Retina (tissue), 1 donor: ENCODE measurements around the gene TH.
"Not testable (repeated sequence)": the region's sequence is repeated elsewhere in the genome, so short reads cannot be mapped to it uniquely, and the experiment has no call there.

ENCODE experiments used
- DNase-seq: peaks from one replicate; pipeline ENCODE4 v3.0.0-alpha.2; 2016

The TH gene

DNA sequence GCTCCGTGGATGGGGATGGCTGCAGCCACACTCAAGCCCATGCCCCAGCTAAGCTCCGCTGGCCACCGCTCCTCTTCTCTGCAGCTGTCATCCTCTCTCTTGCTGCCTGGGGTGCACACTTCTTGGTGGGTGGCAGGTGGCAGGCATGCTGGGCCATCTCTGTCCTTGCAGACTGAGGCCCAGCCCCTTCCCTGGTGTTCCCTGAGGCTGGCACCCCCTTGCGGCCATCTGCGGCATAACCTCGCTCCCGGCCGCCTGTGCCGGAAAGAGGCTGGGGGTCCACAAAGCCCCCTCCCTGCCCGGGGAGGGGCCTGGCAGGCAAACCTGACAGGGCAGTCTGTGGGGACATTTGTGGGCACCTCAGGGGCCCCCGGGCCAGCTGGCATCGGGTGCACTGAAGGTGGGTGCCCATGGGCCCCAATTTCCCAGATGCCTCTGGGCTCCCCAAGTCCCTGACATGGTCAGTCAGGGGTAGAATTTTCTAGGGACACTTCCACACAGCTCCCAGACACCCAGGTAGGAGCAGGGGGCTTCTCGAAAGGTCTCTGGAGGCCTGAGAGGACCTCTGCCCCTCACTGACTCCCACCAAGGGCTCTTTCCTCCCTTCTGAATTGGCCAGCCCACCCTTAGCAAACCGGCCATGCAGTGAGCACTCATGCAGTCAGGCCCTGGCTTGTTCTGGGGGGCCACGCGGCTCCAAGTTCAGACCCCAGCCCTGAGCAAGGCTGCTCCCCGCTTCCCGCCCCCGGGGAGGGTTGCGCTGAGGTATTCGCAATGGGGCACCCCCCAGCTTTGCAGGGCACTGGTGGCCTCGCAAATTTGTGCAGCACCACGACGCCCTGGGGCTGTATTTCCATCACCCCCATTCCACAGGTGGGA, 23.5 kb upstream of the TH start:
- peak; percentile 89 for DNase-seq

DNA sequence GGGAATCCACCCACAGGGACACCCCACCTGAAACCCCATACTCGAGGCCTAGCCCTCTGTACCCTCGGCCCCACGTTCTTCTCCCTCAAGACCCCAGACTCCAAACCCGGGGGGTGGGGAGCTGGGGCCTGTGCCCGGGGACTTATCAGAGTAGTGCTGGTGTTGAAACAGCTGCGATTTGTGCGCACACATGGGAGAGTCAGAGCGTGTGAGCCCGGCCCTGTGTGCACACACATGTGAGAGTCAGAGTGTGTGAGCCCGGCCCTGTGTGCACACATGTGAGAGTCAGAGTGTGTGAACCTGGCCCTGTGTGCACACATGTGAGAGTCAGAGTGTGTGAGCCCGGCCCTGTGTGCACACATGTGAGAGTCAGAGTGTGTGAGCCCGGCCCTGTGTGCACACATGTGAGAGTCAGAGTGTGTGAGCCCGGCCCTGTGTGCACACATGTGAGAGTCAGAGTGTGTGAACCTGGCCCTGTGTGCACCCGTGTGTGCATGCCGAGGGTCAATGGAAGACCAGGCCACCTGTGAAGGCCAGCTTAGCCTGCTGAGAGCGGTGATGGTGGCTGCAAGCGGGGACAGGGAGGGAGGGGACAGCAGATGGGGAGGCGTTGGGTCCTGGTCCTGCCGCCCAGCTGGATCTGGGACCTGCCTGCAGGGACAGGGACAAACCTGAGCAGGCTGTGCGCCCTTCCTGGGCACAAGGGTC, 22.4 kb upstream of the TH start:
- DNase-seq, result peak; percentile 14

DNA sequence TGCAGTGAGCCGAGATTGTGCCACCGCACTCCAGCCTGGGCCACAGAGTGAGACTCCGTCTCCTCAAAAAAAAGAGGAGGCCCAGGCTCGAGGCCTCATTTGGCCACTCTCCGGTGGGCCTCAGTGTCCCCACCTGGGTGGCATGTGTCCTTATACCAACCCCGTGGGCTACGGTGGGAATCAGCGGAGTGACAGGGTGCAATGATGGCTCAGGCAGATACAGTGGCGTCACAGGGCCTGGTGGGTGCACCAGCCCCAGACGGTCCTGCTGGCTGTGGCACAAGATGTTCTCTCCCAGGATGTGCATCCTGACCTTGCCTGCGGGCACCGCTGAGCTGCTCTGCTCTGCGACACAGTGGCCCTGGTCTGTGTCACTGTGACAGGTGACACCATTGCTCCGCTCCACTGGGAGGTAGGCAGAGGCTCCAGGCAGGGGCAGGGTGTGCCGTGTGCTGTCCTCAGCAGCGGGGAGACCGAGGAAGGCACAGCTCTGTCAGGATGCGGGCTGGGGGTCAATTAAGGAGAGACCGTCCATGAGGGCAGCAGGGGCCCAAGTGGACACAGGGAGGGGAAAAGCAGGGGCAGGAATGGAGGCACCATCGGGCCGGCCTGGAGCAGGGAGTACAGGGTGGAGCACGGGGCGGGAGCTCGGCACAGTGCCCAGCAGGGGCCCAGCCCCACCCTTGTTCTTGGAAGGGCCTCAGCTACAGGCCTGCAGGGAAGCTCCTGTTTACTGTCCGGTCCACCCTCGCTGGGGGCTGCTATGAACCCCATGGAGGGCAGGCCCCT, 21.7 kb upstream of the TH start:
- DNase-seq, result no peak

DNA sequence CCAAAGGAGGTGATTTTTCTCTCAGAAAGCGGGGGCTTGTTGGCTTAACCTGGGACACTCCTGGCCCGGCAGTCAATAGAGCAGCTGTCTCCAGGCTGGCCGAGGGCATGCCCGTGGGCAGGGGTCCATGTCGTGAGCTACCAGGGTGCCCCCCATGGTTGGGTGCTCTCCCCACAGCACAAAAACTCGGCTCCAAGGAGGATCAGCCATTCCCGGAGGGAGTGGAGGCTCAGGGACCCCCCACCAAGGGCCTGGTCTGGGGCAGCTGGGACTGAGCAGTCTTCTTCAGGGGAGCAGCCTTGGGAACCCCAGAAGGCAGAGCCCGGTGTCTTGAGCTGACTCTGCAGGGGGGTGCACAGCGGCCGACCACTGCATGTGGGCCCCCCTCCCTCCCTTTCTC, 20.8 kb upstream of the TH start:
- DNase-seq, result no peak

DNA sequence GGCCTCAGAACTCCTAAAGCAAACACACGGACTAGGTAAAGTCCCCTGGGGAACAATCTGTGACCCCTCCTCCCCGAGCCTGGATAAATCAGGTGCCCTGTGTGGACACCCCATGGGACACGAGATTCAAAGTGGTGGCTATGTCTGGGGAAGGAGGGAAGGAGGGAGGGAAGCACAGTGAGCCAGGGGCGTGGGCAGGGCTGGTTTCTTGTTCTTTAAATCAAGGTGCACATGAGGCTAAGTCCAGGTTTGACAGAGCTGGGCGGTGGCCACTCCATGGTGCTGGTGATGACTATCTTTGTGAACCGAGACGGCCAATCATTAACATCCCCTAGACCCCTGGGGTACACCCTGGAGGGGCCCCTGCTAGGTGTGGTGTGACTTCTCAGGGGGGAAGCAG, 20.3 kb upstream of the TH start:
- no peak for DNase-seq

DNA sequence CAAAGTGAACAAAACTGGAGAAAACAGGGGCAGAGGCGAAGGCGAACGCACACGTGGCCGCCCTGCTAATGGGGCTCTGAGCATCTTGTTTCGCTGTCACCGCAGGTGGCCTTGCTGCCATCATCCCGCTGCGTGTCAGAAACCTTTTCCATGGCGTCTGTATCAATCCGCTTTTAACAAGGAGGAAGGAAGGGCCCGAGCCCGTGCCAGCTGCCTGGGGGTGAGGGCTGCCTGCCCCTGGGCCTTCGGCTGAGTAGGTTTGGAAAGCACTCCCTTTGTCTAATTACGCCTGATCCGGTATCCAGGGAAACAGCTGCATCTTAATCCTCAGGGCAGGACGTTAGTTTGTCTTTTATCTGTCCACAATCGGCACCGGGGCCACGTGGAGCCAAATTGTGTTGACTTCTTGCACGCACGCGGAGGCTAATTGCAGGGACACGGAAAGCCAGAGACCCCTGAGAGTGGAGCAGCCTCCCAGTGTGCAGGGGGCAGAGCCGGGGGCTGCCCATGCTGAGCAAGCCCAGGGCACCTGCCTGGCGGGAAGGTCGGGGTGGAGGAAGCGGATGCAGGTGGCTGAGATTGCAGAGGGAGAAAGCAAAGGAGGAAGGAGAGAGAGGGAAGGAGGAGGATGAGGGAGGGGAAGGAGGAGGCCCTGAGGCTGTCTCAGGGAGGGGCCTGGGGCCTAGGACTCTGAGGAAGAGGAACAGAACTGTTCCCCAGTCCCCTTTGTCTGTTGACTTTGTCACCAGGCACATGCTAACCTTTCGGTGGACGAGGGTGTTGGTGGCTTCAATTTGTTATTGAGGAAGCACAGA, 19.2 kb upstream of the TH start:
- peak; percentile 89 for DNase-seq

DNA sequence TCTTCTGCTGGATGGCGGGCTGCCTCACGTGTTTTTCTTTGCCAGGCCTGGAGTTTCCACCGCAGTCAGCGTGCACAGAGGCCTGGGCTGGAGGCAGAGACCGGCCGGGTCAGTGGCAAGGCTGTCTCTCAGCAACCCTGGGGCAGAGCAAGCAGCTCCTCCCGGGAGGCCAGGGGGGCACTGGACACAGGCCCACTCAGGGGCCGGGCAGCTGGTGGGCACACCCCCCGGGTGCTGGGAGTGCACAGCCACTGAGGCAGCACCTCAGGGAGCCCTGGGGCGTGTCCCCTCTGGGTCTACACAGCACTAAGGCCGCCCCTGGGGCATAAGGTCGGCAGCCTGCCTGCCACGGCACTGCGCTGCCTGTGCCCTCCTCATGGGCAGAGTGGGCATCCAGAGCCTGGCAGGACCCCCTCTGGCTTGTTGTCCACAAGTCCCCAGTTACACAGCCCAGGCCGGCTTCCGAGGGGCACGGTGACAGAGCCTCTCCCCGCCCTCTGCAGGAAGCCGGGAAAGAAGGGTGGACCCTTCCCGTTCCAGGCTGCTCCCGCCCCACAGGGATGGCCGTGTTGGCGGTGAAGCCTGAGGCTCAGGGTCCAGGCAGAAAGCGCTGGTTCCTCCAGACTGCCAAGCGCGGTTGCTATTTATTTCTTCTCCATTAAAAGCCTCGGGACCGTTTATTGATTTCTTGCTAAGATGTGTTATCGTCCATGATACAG, 18.5 kb upstream of the TH start:
- no peak for DNase-seq

DNA sequence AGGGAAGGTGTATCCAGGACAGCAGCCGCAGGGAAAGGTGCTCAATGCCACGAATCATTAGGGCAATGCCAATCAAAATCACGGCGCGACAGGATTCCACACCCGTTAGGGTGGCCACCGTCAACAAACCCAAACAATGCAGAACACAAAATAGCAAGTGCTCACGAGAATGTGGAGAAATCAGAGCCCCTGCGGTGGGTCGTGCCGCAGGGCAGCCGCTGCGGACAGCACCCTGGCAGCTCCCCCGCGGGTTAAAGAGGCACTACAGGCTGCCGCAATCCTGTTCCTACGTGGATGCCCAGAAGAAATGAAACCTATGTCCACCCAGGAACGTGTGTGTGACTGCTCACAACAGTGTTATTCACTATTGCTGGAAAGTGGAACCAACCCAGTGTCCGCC, 17.1 kb upstream of the TH start:
- DNase-seq, result peak; percentile 25

DNA sequence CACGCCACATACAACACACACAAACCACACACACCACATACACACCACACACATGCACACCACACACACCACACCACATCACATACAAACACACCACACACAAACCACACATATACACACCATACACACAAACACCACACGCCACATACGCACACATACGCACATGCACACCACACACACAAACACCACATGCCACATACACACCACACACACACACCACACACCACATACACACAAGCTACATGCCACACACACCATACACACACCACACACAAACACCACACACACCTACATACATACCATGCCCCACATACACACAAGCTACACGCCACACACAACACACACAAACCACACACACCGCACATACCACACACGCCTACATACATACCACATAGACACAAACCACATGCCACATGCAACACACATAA, 15.7 kb upstream of the TH start:
- DNase-seq, result no peak

DNA sequence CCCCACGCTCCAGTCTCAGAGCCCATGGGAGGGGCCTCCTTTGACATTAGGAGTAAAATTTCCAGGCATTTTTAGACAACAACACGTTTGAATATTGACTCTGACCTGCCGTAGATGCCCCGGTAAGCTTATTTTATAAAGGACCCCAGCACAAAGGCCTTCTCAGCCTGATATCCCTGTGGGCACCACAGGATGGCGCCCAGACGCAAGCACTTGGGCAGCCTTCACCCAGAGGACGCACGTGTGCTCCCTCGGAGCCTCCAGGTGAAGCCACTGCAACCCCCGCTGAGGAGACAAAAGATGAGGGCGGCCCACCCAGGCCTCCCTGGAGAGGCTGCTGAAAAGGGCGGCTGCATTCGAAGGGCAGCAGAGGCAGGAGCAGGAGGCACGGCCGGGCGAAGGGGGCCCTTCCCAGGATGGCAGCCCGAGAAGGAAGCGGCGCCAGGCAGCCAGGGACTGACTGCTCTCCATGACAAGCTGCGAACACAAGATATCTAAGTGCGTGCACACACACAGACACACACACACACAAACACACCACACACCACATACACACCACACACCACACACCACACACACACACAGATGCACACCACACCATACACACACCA, 15.2 kb upstream of the TH start:
- DNase-seq, result peak; percentile 74

DNA sequence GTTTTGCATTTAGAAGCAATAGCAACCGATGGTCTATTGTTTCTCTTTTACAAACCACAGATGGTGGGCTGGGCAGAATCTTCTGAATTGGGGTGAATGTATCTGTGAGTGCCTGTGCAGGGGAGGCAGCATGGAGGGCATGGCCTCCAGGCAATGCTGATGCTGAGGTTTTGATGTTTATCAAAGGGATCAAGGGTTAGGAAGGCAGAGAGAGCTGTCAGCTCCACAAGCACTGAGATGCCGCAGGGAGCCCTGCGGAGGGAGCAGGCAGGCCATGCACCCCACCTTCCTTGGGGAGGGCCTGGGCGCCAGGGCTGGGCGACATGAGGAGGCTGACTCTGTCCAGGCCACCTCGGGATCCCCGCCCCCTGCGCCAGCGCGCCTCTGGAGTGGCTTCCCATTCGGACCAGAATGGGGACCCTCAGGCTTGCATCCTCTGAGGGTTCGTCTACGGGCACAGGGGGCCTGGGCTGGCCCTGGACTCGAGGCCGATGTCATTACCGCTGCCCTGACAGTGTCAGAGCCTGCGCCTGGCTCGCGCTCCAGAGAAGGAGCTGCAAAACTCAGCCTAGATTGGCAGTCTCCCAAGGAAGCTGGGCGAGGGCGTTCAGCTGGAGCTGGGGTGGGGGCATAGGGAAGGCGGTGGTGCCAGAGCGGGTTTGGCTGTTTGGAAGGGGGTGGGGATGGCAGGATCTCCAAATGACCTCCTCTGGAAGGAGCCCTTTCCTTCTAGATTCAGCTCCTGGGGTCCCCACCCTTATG, 13.9 kb upstream of the TH start:
- DNase-seq, result no peak

DNA sequence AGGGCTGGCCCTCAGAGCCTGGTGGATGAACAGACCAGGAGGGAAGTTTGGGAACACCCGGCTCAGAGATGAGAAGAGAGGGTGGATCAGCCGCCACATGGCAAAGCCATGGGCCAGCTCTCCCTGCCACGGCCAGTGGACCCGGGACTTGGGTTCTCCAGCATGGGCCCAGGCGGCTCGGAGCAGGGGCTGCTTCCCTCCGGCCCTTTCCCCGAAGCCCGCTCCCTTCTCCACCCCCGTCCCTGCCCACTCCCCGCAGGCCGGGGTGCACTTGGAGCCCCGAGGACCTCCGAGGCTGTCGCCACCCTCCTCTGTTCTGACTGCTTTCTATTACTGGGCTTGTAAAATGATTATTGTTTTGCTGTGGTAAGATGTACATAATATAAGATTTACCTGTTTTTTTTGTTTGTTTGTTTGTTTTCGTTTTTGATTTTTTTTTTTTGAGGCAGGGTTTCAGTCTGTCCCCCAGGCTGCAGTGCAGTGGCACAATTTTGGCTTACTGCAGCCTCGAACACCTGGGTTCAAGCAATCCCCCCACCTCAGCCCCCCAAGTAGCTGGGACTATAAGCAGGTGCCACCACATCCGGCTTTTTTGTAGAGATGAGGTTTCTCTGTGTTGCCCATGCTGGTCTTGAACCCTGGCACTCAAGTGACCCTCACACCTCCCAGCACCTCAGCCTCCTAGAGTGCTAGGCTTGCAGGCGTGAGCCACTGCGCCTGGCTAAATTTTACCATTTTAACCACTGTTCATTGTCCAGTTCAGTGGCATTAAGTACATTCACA, 11.3 kb upstream of the TH start:
- no peak for DNase-seq

DNA sequence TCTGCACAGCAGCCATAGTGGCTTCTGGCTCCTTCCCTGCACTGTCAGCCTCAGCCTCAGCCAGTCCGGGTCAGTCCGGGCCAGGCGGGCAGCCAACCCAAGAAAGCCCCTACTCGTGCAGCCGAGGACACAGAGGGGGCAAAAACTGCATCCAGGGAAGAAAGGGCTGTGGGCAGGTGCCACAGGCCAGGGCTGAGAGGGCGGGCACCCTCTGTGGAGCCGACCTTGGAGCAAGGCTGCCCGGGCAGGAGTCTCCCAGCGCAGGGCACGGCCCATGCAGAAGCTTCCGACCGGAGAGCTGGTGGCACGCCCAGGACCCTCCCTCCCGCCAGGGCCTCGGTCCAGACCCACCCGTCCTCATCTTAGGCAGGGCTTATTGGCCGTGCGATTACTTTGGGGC, 10.5 kb upstream of the TH start:
- no peak for DNase-seq

DNA sequence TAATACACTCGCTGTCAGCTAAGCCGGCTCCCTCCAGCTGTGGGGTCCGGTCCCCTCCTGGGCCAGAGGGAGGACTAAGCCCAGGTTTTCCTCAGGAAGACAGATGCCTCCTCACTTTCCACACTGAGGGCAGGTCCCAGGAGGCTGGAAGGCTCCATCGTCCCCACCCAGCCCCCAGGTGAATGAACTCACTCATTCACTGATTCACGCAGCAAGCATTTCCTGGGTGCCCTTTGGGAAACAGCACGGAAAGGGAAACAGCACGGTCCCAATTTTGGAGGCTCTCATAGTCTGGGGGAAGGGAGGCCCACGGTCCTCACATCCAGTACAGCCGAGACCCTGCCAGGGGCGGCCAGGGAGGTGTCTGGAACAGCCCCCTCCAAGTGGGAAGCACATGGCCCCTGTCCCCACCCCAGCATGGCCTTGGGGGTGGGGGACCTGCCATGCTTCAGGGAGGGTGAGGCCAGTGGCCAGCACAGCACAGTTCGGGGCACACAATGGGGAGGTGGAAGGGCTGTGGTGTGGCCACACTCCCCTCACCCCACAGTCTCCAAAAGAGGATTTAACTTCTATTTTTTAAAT, 9.3 kb upstream of the TH start:
- no peak for DNase-seq

DNA sequence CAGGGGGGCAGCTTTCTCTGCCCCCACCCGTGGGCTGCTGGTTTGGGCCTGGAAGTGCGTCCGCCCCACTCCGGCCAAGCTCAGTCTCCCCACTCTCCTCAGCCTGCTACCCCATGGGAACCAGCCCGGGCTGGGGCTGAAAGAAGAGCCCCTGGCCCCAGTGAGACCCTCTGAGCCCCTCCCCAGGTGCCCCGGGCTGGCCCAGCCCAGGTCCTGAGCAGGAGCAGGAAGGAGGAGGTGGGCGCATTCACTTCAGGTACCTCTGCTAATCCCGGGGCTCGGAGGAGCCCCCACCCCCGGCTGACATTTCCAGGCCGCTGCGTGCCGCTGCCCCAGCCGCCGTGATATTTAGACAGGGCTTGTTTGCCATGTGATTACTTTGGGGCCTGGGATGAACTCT, 8.7 kb upstream of the TH start:
- DNase-seq, result no peak

DNA sequence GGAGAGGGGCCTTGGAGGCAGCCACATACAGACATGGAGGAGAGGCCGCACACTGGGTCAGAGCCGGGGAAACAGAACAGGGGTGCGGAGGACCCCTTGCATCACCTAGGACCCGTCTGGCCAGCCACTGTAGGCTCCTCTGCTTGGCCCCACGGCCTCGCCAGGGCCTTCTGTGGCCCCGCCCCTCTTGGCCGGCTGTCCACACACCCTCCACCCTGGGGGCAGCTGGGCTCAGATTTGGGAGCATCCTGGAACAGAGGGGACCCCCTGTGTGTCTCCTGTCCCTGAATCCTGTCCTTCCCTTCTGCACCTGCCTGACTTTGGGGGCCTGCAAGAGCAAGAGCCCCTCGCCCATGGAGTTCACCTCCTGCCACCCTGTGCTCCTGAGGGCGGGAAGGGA, 7.9 kb upstream of the TH start:
- no peak for DNase-seq

DNA sequence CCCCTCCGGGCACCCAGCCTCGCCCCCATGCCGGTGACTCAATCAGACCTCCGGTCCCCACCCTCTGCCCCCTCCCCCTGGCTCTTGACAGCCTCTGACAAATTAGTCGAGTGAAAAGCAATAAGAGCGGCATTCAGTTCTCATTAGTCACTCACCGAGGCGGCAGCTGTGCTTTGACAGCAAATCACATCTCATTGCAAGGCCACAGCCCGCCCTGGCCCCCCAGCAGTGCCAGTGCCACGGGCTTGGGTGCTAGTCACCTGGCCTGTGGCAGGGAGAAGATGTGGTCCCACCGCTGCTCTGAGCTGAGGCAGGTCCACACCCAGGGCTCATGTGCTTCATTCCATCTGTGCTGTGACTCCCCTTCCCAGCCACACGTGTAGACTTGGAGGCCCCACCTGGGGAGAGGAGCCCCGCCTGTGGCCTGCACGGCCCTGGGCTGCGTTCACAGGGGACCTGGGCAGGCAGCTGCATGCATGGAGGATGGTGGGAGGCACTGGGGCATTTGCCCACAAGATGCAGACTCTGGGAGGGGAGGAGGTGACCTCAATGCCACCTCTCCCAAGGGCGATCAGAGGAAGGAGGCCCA, 7.4 kb upstream of the TH start:
- peak; percentile 69 for DNase-seq

DNA sequence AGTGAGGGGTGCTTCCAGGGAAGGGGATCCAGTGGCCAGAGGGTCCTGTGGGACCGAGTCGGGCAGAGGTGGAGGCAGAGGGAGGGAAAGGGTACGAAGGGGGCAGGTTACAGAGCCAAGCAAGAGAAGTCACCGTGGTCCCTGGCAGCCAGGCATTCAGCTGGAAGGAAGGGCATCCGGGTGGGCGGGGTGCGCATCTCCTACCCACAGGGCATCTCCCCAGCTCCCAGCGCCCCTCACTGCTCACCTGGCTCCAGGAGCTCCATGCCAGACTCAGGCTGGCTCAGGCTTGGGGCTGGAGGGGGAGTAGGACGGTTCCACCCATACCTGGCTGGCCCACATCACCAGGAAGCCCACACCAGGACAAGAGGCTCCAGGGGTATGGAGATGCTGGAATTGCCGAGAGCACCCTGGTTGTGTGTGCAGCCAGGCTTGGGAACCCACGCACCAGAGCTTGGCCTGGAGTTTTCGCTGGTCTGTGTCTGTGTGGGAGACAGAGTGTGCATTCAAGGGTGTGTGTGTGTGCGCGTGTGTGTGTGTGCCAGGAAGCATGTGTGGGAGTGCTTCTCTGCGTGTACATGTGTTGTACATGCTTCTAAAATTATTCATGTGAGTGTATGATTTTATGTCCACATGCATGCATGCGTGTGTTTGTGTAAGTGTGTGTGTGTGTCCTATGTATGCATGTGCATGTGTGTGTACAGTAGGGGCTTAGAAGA, 6.6 kb upstream of the TH start:
- DNase-seq, result not testable (repeated sequence)
